SU-DHL-6 (cell line): ENCODE measurements around the gene DENND5A.
"Not testable (repeated sequence)": the region's sequence is repeated elsewhere in the genome, so short reads cannot be mapped to it uniquely, and the experiment has no call there.

Source experiments
- H2AFZ ChIP-seq: fragments of 200-600 bp; sonication (generic); 2 replicates; pipeline ENCODE4 v1.6.1; 2014; ENCODE audit warnings: low read depth, mild to moderate bottlenecking, moderate library complexity, mixed read lengths, antibody characterized with exemption, low read length; ENCODE audit not compliant: severe bottlenecking
- H3F3A ChIP-seq: fragments of 200-600 bp; shearing (Covaris generic); 2 replicates; pipeline ENCODE4 v1.6.0; 2016; ENCODE audit warnings: antibody characterized with exemption, mild to moderate bottlenecking; ENCODE audit not compliant: insufficient read depth
- H3K27ac ChIP-seq: fragments of 200-600 bp; sonication (generic); 2 replicates; pipeline ENCODE4 v1.5.1; 2016; ENCODE audit warnings: low read depth, mild to moderate bottlenecking, low read length, moderate library complexity, mixed read lengths
- H3K27me3 ChIP-seq: fragments of 200-600 bp; sonication (generic), shearing (Covaris generic); 2 replicates; pipeline ENCODE4 v1.6.0; 2014; ENCODE audit warnings: mild to moderate bottlenecking, low read length
- H3K36me3 ChIP-seq: fragments of 200-600 bp; sonication (generic); 2 replicates; pipeline ENCODE4 v1.6.1; 2014; ENCODE audit warnings: mild to moderate bottlenecking, low read length, mixed read lengths
- H3K4me2 ChIP-seq: fragments of 300-600, 200-600 bp; shearing (Covaris generic), sonication (generic); 2 replicates; pipeline ENCODE4 v1.6.0; 2014; ENCODE audit warnings: low read length, low read depth, mild to moderate bottlenecking; ENCODE audit not compliant: poor library complexity, severe bottlenecking
- H3K4me3 ChIP-seq: fragments of 200-600 bp; sonication (generic); 2 replicates; pipeline ENCODE4 v1.5.1; 2014; ENCODE audit warnings: antibody characterized with exemption, low read length, mild to moderate bottlenecking, mixed read lengths; ENCODE audit not compliant: insufficient read depth, poor library complexity, severe bottlenecking
- H3K79me2 ChIP-seq: fragments of 200-600 bp; sonication (generic); 2 replicates; pipeline ENCODE4 v1.6.1; 2014; ENCODE audit warnings: mild to moderate bottlenecking, low read length, moderate library complexity; ENCODE audit not compliant: insufficient read depth
- H3K9ac ChIP-seq: fragments of 200-600 bp; sonication (generic); 2 replicates; pipeline ENCODE4 v1.7.0; 2014; ENCODE audit warnings: mild to moderate bottlenecking, low read length
- H3K9me2 ChIP-seq: fragments of 200-600 bp; sonication (generic); replicated peaks from 2 replicates; pipeline ENCODE4 v1.6.1; 2014; ENCODE audit warnings: low read length; ENCODE audit not compliant: insufficient read depth
- H3K9me3 ChIP-seq: fragments of 200-600 bp; sonication (generic); 2 replicates; pipeline ENCODE4 v1.6.1; 2014; ENCODE audit warnings: low read length, mixed read lengths; ENCODE audit not compliant: insufficient read depth
- H4K20me1 ChIP-seq: fragments of 200-600 bp; sonication (generic); 2 replicates; pipeline ENCODE4 v1.6.1; 2014; ENCODE audit warnings: low read depth, mild to moderate bottlenecking, antibody characterized with exemption, low read length, moderate library complexity, mixed read lengths
- EZH2phosphoT487 ChIP-seq: fragments of 200-600 bp; sonication (generic), shearing (Covaris generic); conservative IDR thresholded peaks from 2 replicates; pipeline ENCODE4 v1.6.1; 2018; ENCODE audit warnings: mild to moderate bottlenecking, antibody characterized with exemption, low read length, moderate library complexity, mixed read lengths
- TF ChIP-seq, protein P1 (sequence below): fragments of 200-600 bp; sonication (generic); IDR thresholded peaks from one replicate; pipeline ENCODE4 v1.5.1; 2017; ENCODE audit warnings: antibody characterized with exemption, mild to moderate bottlenecking, low read length, moderate library complexity; ENCODE audit not compliant: insufficient read depth, poor library complexity, severe bottlenecking

The DENND5A gene

DNA sequence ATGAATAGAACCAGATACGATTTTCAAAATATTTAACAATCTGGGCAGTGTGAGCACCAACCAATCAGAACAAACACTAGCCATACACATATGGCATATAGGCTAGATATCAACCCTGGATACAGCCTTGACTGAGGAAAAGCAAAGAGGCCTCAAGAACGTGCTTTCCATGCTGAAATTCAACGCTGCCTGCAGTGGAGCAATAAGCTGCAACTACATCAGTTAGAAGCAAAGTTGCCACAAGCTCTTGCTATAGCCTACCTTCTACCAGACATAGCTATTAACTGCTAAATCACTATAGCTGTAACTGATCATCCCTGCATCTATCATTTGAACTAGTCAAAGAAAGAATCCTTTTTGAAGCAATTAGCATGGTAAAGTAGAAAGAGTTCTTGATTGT, 42.5 kb downstream of the DENND5A start:
- no peak for TF ChIP-seq EZH2phosphoT487
- TF ChIP-seq, protein P1, sequence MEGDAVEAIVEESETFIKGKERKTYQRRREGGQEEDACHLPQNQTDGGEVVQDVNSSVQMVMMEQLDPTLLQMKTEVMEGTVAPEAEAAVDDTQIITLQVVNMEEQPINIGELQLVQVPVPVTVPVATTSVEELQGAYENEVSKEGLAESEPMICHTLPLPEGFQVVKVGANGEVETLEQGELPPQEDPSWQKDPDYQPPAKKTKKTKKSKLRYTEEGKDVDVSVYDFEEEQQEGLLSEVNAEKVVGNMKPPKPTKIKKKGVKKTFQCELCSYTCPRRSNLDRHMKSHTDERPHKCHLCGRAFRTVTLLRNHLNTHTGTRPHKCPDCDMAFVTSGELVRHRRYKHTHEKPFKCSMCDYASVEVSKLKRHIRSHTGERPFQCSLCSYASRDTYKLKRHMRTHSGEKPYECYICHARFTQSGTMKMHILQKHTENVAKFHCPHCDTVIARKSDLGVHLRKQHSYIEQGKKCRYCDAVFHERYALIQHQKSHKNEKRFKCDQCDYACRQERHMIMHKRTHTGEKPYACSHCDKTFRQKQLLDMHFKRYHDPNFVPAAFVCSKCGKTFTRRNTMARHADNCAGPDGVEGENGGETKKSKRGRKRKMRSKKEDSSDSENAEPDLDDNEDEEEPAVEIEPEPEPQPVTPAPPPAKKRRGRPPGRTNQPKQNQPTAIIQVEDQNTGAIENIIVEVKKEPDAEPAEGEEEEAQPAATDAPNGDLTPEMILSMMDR = no peak
- no peak overlapping the region for H3K9ac ChIP-seq
- H3K4me2 ChIP-seq = no peak overlapping the region
- H3K27ac ChIP-seq = no peak overlapping the region
- no peaks in the 10 kb centered on the region for H3K9me2 ChIP-seq
- no peaks in the 10 kb centered on the region for H3K9me3 ChIP-seq
- no peaks in the 10 kb centered on the region for H3K79me2 ChIP-seq
- no peaks in the 10 kb centered on the region for H3F3A ChIP-seq
- no peaks in the 10 kb centered on the region for H3K27me3 ChIP-seq
- H3K36me3 ChIP-seq = no peaks in the 10 kb centered on the region
- no peak overlapping the region for H3K4me3 ChIP-seq
- peaks cover 7% of the 10 kb centered on the region; the same call in 1 of the 2 replicates for H4K20me1 ChIP-seq
- no peak overlapping the region for H2AFZ ChIP-seq

DNA sequence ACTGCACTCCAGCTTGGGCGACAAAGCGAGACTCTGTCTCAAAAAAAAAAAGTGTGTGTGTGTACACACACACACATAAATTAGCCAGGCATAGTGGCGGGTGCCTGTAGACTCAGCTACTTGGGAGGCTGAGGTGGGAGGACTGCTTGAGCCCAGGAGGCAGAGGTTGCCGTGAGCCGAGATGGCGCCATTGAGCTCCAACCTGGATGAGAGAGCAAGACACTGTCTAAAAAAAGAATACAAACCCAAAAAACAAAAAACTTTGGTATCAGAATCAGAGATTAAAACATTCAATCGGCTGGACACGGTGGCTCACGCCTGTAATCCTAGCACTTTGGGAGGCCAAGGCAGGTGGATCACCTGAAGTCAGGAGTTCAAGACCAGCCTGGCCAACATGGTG, 44.3 kb downstream of the DENND5A start:
- H4K20me1 ChIP-seq, H3K36me3 ChIP-seq, H3K4me3 ChIP-seq, H3K4me2 ChIP-seq, H3F3A ChIP-seq, H3K27me3 ChIP-seq, H3K9ac ChIP-seq, H3K27ac ChIP-seq, H2AFZ ChIP-seq, H3K9me2 ChIP-seq, H3K9me3 ChIP-seq, H3K79me2 ChIP-seq: not testable (repeated sequence)

DNA sequence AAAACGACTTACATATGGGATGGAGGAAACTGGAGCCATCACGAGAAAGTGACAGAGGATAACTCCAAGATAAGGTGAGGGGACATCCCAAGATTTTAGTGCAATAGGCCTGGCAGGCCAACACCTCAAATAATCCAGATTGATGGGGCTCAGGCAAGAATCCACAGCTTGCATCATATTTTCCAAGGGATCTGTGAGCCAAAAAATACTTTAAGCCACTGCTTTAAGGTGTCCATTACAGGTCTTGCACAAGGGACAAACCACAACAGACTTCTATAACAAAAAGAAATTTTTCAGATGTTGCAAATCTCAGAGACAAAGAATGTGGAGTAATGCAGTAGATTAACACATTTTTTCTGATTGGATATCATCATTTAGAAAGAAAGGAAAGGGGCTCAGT, 45.6 kb downstream of the DENND5A start:
- H3K9me3 ChIP-seq = no peaks in the 10 kb centered on the region
- no peak overlapping the region for H3K4me2 ChIP-seq
- no peak overlapping the region for H3K9ac ChIP-seq
- peaks cover 3% of the 10 kb centered on the region; the same call in 1 of the 2 replicates for H4K20me1 ChIP-seq
- no peaks in the 10 kb centered on the region for H3K79me2 ChIP-seq
- H3K9me2 ChIP-seq = no peaks in the 10 kb centered on the region
- H3K36me3 ChIP-seq = no peaks in the 10 kb centered on the region
- H3K27ac ChIP-seq = no peak overlapping the region
- no peaks in the 10 kb centered on the region for H3K27me3 ChIP-seq
- TF ChIP-seq EZH2phosphoT487 = no peak
- TF ChIP-seq, protein P1 = no peak
- no peak overlapping the region for H2AFZ ChIP-seq
- H3K4me3 ChIP-seq = no peak overlapping the region
- no peaks in the 10 kb centered on the region for H3F3A ChIP-seq

DNA sequence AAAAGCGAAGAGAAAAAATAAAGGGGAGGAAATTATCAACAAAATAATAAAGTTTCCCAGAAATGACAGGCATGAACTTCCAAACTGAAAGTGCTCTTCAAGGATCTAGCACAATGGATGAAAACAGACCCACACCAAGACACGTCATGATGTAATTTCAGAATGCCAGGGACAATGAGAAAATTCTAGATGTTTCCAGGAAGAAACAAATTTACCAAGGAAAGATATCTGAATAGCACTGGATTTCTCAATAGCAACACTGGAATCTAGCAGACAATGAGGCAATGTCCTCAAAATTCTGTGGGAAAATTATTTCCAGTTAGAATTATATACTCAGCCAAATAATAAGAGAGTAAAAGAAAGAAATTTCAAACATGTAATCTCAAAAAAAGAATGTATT, 46.0 kb downstream of the DENND5A start:
- no peak overlapping the region for H3K27ac ChIP-seq
- H3K4me3 ChIP-seq = no peak overlapping the region
- no peak overlapping the region for H3K4me2 ChIP-seq
- H2AFZ ChIP-seq = no peak overlapping the region
- no peaks in the 10 kb centered on the region for H3K27me3 ChIP-seq
- no peak for TF ChIP-seq EZH2phosphoT487
- TF ChIP-seq, protein P1 = no peak
- no peaks in the 10 kb centered on the region for H3F3A ChIP-seq
- no peaks in the 10 kb centered on the region for H3K79me2 ChIP-seq
- no peaks in the 10 kb centered on the region for H3K9me3 ChIP-seq
- H3K9me2 ChIP-seq = no peaks in the 10 kb centered on the region
- peaks cover 3% of the 10 kb centered on the region; the same call in 1 of the 2 replicates for H4K20me1 ChIP-seq
- no peaks in the 10 kb centered on the region for H3K36me3 ChIP-seq
- H3K9ac ChIP-seq = no peak overlapping the region
